ENCODE results near the gene SNX19. TPM values are rescaled to one million over a fixed set of nuclear protein-coding genes. Genes with fewer than 3 reads are reported as not detected.

SNX19 gene
- total and polyA plus RNA-seq, 2 donors = 37.8 to 54.8 TPM

GRCh38 chr11:130897262-130898182 lies 18.8 kb downstream of the SNX19 start:
- Histone ChIP-seq H3K4me1 (ENCODE audit: insufficient read depth) (no peaks in the 10 kb centered on the region), H3K36me3 (ENCODE audit: insufficient read depth) (peaks cover 13% of the 10 kb centered on the region), H3K4me3 (ENCODE audit: low read depth, low read length) (no peak overlapping the region)

DNA sequence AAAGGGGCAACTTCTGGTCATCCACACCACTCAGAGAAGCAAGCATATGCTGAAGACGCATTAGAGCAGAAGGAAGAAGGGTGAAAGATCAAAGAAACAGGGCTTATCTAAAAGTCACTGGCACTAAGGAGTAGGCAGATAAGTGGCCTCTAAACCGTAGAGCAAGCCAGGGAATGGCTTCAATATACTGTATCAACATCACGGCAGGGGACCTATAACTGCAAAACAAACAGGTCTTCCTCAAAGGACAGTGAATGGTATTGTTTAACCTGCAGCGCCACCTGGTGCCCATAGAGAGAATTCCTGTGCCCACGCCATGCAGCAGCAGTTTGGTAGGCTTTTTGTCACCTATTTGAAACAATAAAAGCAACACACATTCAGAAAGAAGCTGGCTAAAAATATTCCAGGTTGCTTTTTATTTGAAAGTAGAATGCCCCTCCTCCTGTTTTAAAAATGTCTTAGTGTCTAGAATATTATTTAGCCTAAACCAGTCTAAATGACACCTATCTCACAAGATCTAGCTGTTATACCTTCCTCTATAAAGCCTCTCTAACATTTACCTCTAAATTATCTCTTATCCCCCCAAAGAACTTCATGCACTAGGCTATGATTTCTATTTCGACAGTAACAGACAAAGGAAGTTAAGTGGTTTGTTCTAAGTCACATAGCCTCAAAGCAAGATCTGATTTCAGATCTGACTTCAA lies 21.8 kb downstream of the SNX19 start:
- no peak overlapping the region for H3K4me3 ChIP-seq (ENCODE audit: low read depth, low read length)
- no peak overlapping the region for H3K27ac ChIP-seq (ENCODE audit: low read depth)
- DNase-seq (ENCODE audit: extremely low spot score) = no peak
- H3K36me3 ChIP-seq (ENCODE audit: insufficient read depth) = peaks cover 6% of the 10 kb centered on the region
- 24% methylated on average over 6 of the region's 6 CpGs for WGBS
- H3K4me1 ChIP-seq (ENCODE audit: insufficient read depth) = no peaks in the 10 kb centered on the region

More at GRCh38 chr11:130897262-130898182, 18.8 kb downstream of the SNX19 start:
- H3K27ac ChIP-seq (ENCODE audit: low read depth) = peak overlapping the region; percentile 78
- DNase-seq (ENCODE audit: extremely low spot score) = peak; percentile 65
- WGBS = 19% methylated on average over 17 of the region's 17 CpGs

DNA sequence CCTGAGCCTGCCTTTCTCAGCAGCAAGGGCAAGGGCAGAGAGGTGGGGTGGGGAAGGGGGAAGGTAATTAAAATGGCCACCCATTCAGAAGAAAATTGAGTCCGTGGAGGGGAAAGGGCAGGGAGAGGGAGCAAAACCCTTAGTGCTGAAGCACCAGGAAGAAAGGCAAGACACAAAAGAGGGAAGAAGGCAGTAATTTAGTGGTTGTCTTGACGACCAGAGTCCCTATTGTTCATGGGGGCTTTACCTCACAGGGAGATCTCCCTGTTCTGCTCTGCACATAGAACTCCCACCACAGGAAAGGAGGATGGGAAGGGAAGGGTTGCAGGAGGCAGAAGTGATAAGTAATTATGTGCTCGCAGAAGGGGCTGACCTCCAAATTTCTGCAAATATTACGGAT lies 23.4 kb downstream of the SNX19 start:
- WGBS = 65% methylated on average over 4 of the region's 4 CpGs
- Histone ChIP-seq H3K36me3 (ENCODE audit: insufficient read depth) (peaks cover 6% of the 10 kb centered on the region), H3K27ac (ENCODE audit: low read depth) (no peak overlapping the region), H3K4me3 (ENCODE audit: low read depth, low read length) (no peak overlapping the region), H3K4me1 (ENCODE audit: insufficient read depth) (no peaks in the 10 kb centered on the region)
- no peak for DNase-seq (ENCODE audit: extremely low spot score)

DNA sequence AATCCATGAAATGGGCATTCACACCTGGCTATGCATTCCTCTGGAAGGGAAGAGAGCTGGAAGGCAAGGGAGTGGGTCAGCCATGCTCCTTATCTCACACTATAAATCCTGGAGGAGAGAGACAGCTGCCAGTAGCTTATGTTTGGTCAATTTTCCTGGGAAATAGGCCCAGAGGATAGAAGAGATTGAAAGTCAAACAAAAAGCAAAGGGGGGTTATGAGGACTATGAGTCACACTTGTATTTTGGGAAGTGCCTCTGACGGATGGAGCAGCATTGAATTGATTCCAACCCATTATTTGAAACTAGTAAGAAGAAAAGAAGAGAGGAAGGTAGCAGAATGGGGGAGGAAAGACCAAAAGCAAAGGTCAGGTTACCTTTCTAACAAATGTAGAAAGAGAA lies 25.0 kb downstream of the SNX19 start:
- no peak for DNase-seq (ENCODE audit: extremely low spot score)
- WGBS = 27% methylated on average over 1 of the region's 1 CpG
- Histone ChIP-seq H3K4me3 (ENCODE audit: low read depth, low read length) (no peak overlapping the region), H3K36me3 (ENCODE audit: insufficient read depth) (peaks cover 2% of the 10 kb centered on the region), H3K4me1 (ENCODE audit: insufficient read depth) (no peaks in the 10 kb centered on the region), H3K27ac (ENCODE audit: low read depth) (no peak overlapping the region)

- Histone ChIP-seq H3K4me3 (ENCODE audit: low read depth, low read length) (no peak overlapping the region), H3K27ac (ENCODE audit: low read depth) (no peak overlapping the region), H3K36me3 (ENCODE audit: insufficient read depth) (peaks cover 2% of the 10 kb centered on the region), H3K4me1 (ENCODE audit: insufficient read depth) (no peaks in the 10 kb centered on the region)
- 93% methylated on average over 2 of the region's 2 CpGs for WGBS
- DNase-seq (ENCODE audit: extremely low spot score) = no peak
Observed at GRCh38 chr11:130890039-130890745, 26.1 kb downstream of the SNX19 start.

GRCh38 chr11:130888790-130889189 lies 27.5 kb downstream of the SNX19 start:
- WGBS = 94% methylated on average over 3 of the region's 3 CpGs
- no peak overlapping the region for H3K27ac ChIP-seq (ENCODE audit: low read depth)
- peaks cover 2% of the 10 kb centered on the region for H3K36me3 ChIP-seq (ENCODE audit: insufficient read depth)
- H3K4me1 ChIP-seq (ENCODE audit: insufficient read depth) = no peaks in the 10 kb centered on the region
- no peak for DNase-seq (ENCODE audit: extremely low spot score)
- no peak overlapping the region for H3K4me3 ChIP-seq (ENCODE audit: low read depth, low read length)

- WGBS = 60% methylated on average over 2 of the region's 2 CpGs
- H3K4me3 ChIP-seq (ENCODE audit: low read depth, low read length) = no peak overlapping the region
- H3K36me3 ChIP-seq (ENCODE audit: insufficient read depth) = no peaks in the 10 kb centered on the region
- H3K4me1 ChIP-seq (ENCODE audit: insufficient read depth) = no peaks in the 10 kb centered on the region
- H3K27ac ChIP-seq (ENCODE audit: low read depth) = no peak overlapping the region
- DNase-seq (ENCODE audit: extremely low spot score) = no peak
Observed at GRCh38 chr11:130886704-130887103, 29.6 kb downstream of the SNX19 start.

GRCh38 chr11:130882138-130882551 lies 34.1 kb downstream of the SNX19 start:
- DNase-seq (ENCODE audit: extremely low spot score) = no peak
- Histone ChIP-seq H3K4me3 (ENCODE audit: low read depth, low read length) (no peak overlapping the region), H3K4me1 (ENCODE audit: insufficient read depth) (no peaks in the 10 kb centered on the region), H3K36me3 (ENCODE audit: insufficient read depth) (peaks cover 11% of the 10 kb centered on the region), H3K27ac (ENCODE audit: low read depth) (no peak overlapping the region)
- 71% methylated on average over 5 of the region's 5 CpGs for WGBS

- no peaks in the 10 kb centered on the region for H3K4me1 ChIP-seq (ENCODE audit: insufficient read depth)
- DNase-seq (ENCODE audit: extremely low spot score) = no peak
- peaks cover 11% of the 10 kb centered on the region for H3K36me3 ChIP-seq (ENCODE audit: insufficient read depth)
- no peak overlapping the region for H3K4me3 ChIP-seq (ENCODE audit: low read depth, low read length)
- no peak overlapping the region for H3K27ac ChIP-seq (ENCODE audit: low read depth)
- WGBS = 87% methylated on average over 7 of the region's 7 CpGs
Observed at GRCh38 chr11:130881475-130882137, 34.7 kb downstream of the SNX19 start.

- peaks cover 11% of the 10 kb centered on the region for H3K36me3 ChIP-seq (ENCODE audit: insufficient read depth)
- H3K27ac ChIP-seq (ENCODE audit: low read depth) = no peak overlapping the region
- no peaks in the 10 kb centered on the region for H3K4me1 ChIP-seq (ENCODE audit: insufficient read depth)
- no peak overlapping the region for H3K4me3 ChIP-seq (ENCODE audit: low read depth, low read length)
- no peak for DNase-seq (ENCODE audit: extremely low spot score)
Observed at GRCh38 chr11:130879836-130880235, 36.4 kb downstream of the SNX19 start.

GRCh38 chr11:130876931-130877915 lies 39.1 kb downstream of the SNX19 start:
- WGBS = 71% methylated on average over 6 of the region's 6 CpGs
- Histone ChIP-seq H3K36me3 (ENCODE audit: insufficient read depth) (peaks cover 11% of the 10 kb centered on the region), H3K27ac (ENCODE audit: low read depth) (no peak overlapping the region), H3K4me1 (ENCODE audit: insufficient read depth) (no peaks in the 10 kb centered on the region), H3K4me3 (ENCODE audit: low read depth, low read length) (no peak overlapping the region)
- DNase-seq (ENCODE audit: extremely low spot score) = no peak

DNA sequence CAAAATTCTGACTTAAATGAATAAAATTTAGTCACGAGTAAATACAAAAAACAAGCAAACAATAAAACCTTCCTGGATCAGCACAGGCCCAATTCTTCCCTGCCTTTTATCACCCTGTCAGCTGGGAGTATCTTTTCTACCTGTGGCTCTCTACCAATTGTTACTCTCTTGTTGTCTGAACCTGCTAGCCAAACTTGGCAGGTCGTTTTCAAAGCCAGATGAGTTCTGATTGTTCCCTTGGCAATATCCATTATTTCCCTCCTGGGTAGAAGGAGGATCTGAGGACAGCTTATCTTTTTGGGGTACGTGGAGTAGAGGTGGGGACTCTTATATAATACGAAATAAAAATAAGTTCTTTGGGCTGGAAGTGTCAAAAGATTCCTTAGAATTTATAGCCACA lies 40.2 kb downstream of the SNX19 start:
- WGBS = 66% methylated on average over 4 of the region's 4 CpGs

More for the DNA sequence above, 40.2 kb downstream of the SNX19 start:
- DNase-seq (ENCODE audit: extremely low spot score) = no peak
- Histone ChIP-seq H3K4me1 (ENCODE audit: insufficient read depth) (no peaks in the 10 kb centered on the region), H3K27ac (ENCODE audit: low read depth) (no peak overlapping the region), H3K4me3 (ENCODE audit: low read depth, low read length) (no peak overlapping the region), H3K36me3 (ENCODE audit: insufficient read depth) (peaks cover 11% of the 10 kb centered on the region)

Measured in urinary bladder (tissue), 4 donors.